HEK293 (cell line): ENCODE data around the gene ARID3A.
A peak's percentile ranks its signal among the peaks of the same experiment; 100 is the strongest.

Source experiments
- CTCF ChIA-PET: fragments of 350-600 bp; formaldehyde crosslinking; extraction: SDS; loops from one replicate; lab custom pipeline; 2021; ENCODE audit warnings: antibody characterized with exemption; lab: Yijun Ruan, JAX
- POLR2A ChIA-PET: fragments of 300-600 bp; formaldehyde crosslinking; extraction: SDS; loops from one replicate; lab custom pipeline; 2020; ENCODE audit warnings: antibody characterized with exemption, inconsistent platforms; lab: Yijun Ruan, JAX
- H3K27ac ChIP-seq: fragments of 200-500 bp; sonication (Bioruptor generic); 2 replicates; pipeline ENCODE4 v1.5.1; 2014; ENCODE audit warnings: low read depth, low read length, control low read depth, inconsistent platforms; ENCODE audit errors: extremely low read depth
- H3K36me3 ChIP-seq, 2 experiments: fragments of 200-500 bp in 1 of 2; sonication (Bioruptor generic) in 1 of 2; 1 replicate in 1 of 2; 2 replicates in 1 of 2; pipeline ENCODE4 v1.5.1; 2014 to 2017; ENCODE audit warnings: inconsistent platforms in 2 of 2, low read length in 2 of 2; ENCODE audit not compliant: control insufficient read depth in 2 of 2, insufficient read depth in 1 of 2
- H3K4me1 ChIP-seq: fragments of 200-500 bp; sonication (Bioruptor generic); 2 replicates; pipeline ENCODE4 v1.5.1; 2014; ENCODE audit warnings: mild to moderate bottlenecking, low read length, inconsistent platforms; ENCODE audit not compliant: control insufficient read depth, insufficient read depth
- H3K4me3 ChIP-seq: 2 replicates; pipeline ENCODE4 v1.5.1; 2011; ENCODE audit warnings: low read depth, mild to moderate bottlenecking, control low read depth, low read length, moderate library complexity
- H3K9me3 ChIP-seq: fragments of 200-500 bp; sonication (Bioruptor generic); 2 replicates; pipeline ENCODE4 v1.5.1; 2014; ENCODE audit warnings: low read depth, low read length, inconsistent platforms; ENCODE audit not compliant: control insufficient read depth, insufficient read depth
- GLIS2 ChIP-seq: fragments of 450-650 bp; formaldehyde crosslinking; IDR thresholded peaks from 2 replicates; pipeline ENCODE4 v1.5.1; 2016; ENCODE audit warnings: missing biosample characterization, missing genetic modification characterization
- KLF9 ChIP-seq: fragments of 450-650 bp; formaldehyde crosslinking; IDR thresholded peaks from 2 replicates; pipeline ENCODE4 v1.5.1; 2016; ENCODE audit warnings: missing biosample characterization, missing genetic modification characterization, low read depth
- ZBTB17 ChIP-seq: fragments of 450-650 bp; formaldehyde crosslinking; IDR thresholded peaks from 2 replicates; pipeline ENCODE4 v1.5.1; 2016; ENCODE audit warnings: missing biosample characterization, missing genetic modification characterization
- ZNF112 ChIP-seq: fragments of 450-650 bp; formaldehyde crosslinking; IDR thresholded peaks from 2 replicates; pipeline ENCODE4 v1.5.0; 2017; ENCODE audit warnings: missing biosample characterization, missing genetic modification characterization
- ZNF2 ChIP-seq: fragments of 450-650 bp; formaldehyde crosslinking; IDR thresholded peaks from 2 replicates; pipeline ENCODE4 v1.5.1; 2016; ENCODE audit warnings: missing biosample characterization, missing genetic modification characterization
- ZNF324 ChIP-seq: fragments of 450-650 bp; formaldehyde crosslinking; IDR thresholded peaks from 2 replicates; pipeline ENCODE4 v1.5.1; 2016; ENCODE audit warnings: missing biosample characterization, missing genetic modification characterization
- ZNF354C ChIP-seq: fragments of 450-650 bp; formaldehyde crosslinking; IDR thresholded peaks from 2 replicates; pipeline ENCODE4 v1.5.1; 2016; ENCODE audit warnings: missing biosample characterization, missing genetic modification characterization, low read depth, borderline replicate concordance
- ZNF366 ChIP-seq: fragments of 450-650 bp; formaldehyde crosslinking; conservative IDR thresholded peaks from 2 replicates; pipeline ENCODE4 v1.5.1; 2016; ENCODE audit warnings: missing biosample characterization, missing genetic modification characterization
- ZNF624 ChIP-seq: fragments of 450-650 bp; formaldehyde crosslinking; IDR thresholded peaks from 2 replicates; pipeline ENCODE4 v1.5.1; 2017; ENCODE audit warnings: missing biosample characterization, missing genetic modification characterization
- ZNF670 ChIP-seq: fragments of 450-650 bp; formaldehyde crosslinking; IDR thresholded peaks from 2 replicates; pipeline ENCODE4 v1.5.1; 2016; ENCODE audit warnings: missing biosample characterization, missing genetic modification characterization, low read depth
- ZNF76 ChIP-seq: fragments of 450-650 bp; formaldehyde crosslinking; IDR thresholded peaks from 2 replicates; pipeline ENCODE4; 2016; ENCODE audit warnings: low read depth, missing biosample characterization, missing genetic modification characterization, borderline replicate concordance
- TF ChIP-seq, protein P1 (sequence below): fragments of 450-650 bp; formaldehyde crosslinking; IDR thresholded peaks from 2 replicates; pipeline ENCODE4 v1.5.1; 2016; ENCODE audit warnings: missing biosample characterization, missing genetic modification characterization
- TF ChIP-seq, protein P2 (sequence below): fragments of 450-650 bp; formaldehyde crosslinking; IDR thresholded peaks from 2 replicates; pipeline ENCODE4 v1.5.1; 2016; ENCODE audit warnings: missing biosample characterization, missing genetic modification characterization
- TF ChIP-seq, protein P3 (sequence below): fragments of 450-650 bp; formaldehyde crosslinking; IDR thresholded peaks from 2 replicates; pipeline ENCODE4 v1.5.1; 2017; ENCODE audit warnings: missing biosample characterization, missing genetic modification characterization
- TF ChIP-seq, protein P4 (sequence below): fragments of 450-650 bp; IDR thresholded peaks from 2 replicates; pipeline ENCODE4 v1.5.1; 2018; ENCODE audit warnings: missing biosample characterization, missing genetic modification characterization
- TF ChIP-seq, protein P5 (sequence below): fragments of 450-650 bp; formaldehyde crosslinking; conservative IDR thresholded peaks from 2 replicates; pipeline ENCODE4 v1.5.1; 2016; ENCODE audit warnings: low read depth, missing biosample characterization, missing genetic modification characterization

ARID3A gene

DNA sequence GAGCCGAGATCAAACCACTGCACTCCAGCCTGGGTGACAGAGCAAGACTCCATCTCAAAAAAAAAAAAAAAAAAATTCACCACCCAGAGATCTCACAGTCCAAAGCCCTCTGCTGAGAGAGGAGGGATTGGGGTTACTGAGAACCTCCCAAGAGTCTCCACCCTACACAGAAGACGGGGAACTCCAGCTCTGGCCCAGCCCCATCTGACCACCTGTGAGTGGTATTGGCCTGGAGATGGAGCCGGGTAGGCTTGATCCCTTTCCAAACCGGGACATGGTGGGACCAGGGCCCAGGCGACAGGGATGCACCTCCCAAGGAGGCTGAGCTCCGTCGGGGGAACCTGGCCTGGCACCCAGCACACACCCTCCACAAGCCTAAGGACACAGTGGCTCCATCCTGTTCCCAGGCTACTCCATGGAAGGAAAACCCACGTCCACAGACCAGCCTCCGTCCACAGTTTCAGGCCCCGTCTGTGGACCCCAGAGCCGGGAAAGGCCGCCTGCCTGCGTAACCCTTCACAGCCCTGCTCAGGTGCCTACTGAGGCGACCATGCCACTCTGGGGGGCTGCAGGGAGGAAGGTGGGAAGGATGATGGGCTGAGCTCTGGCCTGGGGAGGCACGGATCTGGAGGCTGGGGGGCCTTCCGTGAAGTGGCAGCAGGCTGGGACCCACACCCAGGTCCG lies 93.2 kb downstream of the ARID3A start (continued):
- TF ChIP-seq, protein P1, sequence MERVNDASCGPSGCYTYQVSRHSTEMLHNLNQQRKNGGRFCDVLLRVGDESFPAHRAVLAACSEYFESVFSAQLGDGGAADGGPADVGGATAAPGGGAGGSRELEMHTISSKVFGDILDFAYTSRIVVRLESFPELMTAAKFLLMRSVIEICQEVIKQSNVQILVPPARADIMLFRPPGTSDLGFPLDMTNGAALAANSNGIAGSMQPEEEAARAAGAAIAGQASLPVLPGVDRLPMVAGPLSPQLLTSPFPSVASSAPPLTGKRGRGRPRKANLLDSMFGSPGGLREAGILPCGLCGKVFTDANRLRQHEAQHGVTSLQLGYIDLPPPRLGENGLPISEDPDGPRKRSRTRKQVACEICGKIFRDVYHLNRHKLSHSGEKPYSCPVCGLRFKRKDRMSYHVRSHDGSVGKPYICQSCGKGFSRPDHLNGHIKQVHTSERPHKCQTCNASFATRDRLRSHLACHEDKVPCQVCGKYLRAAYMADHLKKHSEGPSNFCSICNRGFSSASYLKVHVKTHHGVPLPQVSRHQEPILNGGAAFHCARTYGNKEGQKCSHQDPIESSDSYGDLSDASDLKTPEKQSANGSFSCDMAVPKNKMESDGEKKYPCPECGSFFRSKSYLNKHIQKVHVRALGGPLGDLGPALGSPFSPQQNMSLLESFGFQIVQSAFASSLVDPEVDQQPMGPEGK, result 0 out of 2 replicates have a peak, but pooled peaks have one; percentile 50
- TF ChIP-seq ZBTB17, result peak; percentile 71
- TF ChIP-seq GLIS2 (tag by site-specific recombination), result peak; percentile 56; the same call in 1 of the 2 replicates
- TF ChIP-seq, protein P2, sequence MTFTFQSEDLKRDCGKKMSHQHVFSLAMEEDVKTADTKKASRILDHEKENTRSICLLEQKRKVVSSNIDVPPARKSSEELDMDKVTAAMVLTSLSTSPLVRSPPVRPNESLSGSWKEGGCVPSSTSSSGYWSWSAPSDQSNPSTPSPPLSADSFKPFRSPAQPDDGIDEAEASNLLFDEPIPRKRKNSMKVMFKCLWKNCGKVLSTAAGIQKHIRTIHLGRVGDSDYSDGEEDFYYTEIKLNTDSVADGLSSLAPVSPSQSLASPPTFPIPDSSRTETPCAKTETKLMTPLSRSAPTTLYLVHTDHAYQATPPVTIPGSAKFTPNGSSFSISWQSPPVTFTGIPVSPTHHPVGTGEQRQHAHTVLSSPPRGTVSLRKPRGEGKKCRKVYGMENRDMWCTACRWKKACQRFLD (tag by site-specific recombination), result no peak
- no peak for TF ChIP-seq ZNF2 (tag by site-specific recombination)
- peak; percentile 42; the same call in 1 of the 2 replicates for TF ChIP-seq ZNF76 (tag by site-specific recombination)

DNA sequence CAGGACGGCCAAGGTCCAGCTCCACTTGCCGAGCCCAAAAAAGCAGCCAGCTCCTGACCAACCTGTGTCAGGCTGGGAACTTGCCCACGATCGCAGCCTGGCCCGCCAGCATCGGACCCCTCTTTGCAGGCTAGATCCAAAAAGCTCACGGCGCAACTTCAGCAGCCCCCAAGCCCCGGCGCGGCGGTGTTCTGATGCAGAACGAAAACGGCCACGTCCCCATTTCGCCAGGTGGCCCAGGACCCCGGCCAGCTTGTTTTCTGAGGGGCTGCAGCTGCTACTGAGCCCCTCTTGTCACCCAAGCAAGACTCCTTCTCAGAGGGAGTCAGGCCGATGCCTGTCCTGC lies 93.8 kb downstream of the ARID3A start:
- POLR2A ChIA-PET, result interaction anchor here (1.1 to 1.2 kb wide), 3 partner anchors 21 to 85 kb away, joined by 3 to 4 read pairs (median 3); partner anchors contain the start of gene ABCA7
- Histone ChIP-seq H3K9me3 (no peaks in the 10 kb centered on the region), H3K4me3 (peak overlapping the region; percentile 86), H3K36me3 (peaks cover 0 to 32% of the 10 kb centered on the region in 2 experiments; a peak in 1 of 3 replicates), H3K27ac (peak overlapping the region; percentile 80), H3K4me1 (peaks cover 7% of the 10 kb centered on the region)
- TF ChIP-seq, protein P3, sequence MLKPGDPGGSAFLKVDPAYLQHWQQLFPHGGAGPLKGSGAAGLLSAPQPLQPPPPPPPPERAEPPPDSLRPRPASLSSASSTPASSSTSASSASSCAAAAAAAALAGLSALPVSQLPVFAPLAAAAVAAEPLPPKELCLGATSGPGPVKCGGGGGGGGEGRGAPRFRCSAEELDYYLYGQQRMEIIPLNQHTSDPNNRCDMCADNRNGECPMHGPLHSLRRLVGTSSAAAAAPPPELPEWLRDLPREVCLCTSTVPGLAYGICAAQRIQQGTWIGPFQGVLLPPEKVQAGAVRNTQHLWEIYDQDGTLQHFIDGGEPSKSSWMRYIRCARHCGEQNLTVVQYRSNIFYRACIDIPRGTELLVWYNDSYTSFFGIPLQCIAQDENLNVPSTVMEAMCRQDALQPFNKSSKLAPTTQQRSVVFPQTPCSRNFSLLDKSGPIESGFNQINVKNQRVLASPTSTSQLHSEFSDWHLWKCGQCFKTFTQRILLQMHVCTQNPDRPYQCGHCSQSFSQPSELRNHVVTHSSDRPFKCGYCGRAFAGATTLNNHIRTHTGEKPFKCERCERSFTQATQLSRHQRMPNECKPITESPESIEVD (tag by site-specific recombination), result no peak
- TF ChIP-seq ZNF112 (tag by site-specific recombination) (no peak), ZNF624 (tag by site-specific recombination) (no peak), ZNF366 (tag by site-specific recombination) (no peak)
- TF ChIP-seq, protein P4, sequence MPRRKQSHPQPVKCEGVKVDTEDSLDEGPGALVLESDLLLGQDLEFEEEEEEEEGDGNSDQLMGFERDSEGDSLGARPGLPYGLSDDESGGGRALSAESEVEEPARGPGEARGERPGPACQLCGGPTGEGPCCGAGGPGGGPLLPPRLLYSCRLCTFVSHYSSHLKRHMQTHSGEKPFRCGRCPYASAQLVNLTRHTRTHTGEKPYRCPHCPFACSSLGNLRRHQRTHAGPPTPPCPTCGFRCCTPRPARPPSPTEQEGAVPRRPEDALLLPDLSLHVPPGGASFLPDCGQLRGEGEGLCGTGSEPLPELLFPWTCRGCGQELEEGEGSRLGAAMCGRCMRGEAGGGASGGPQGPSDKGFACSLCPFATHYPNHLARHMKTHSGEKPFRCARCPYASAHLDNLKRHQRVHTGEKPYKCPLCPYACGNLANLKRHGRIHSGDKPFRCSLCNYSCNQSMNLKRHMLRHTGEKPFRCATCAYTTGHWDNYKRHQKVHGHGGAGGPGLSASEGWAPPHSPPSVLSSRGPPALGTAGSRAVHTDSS (tag by site-specific recombination), result no peak
- CTCF ChIA-PET, result interaction anchor here (0.6 to 1.0 kb wide), 4 partner anchors 82 to 351 kb away, joined by 3 to 5 read pairs (median 4); no protein-coding TSS in a partner anchor

DNA sequence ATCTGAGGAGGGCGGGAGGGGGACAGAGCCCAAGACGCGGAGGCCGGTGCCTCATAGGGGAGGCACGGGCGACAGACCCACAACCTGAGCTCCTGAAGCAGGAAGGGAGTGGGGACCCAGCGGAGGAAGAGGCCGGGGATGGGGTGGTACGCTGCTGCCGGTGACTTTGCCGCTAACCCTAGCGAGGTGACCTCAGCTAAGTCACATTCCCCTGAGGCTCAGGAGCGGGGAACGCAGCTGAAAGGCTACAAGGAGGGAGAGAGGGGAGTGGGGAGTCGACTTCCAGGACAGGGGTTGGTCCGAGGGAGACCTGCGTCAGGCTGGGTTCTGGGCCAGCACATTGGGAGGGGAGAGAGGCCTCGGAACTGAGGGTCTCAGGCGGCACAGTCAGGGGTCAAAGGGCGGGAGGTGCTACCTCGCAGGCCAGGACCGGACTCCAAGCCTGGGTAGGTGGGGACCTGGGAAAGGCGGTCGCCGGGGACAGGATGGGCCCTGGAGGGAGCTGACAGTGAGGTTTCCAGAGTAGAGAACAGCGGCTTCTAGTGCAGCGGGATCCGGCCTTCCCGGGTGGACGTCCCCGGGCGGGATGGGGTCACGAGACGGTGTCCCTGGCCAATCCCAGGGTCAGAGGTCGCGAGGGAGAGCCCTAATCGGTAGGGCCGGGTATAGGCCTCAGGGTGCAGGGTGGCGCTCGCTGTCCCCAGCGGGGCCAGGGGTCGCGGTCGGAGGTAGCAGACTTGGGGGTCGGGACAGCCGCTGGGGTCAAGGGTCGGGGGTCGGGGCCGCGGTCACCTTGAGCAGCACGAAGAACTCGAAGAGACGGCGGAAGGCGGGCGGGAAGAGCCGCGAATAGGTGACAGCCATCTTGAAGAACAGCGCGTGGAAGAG lies 94.4 kb downstream of the ARID3A start:
- Histone ChIP-seq H3K4me3 (peak overlapping the region; percentile 86), H3K9me3 (no peaks in the 10 kb centered on the region), H3K4me1 (peaks cover 7% of the 10 kb centered on the region), H3K27ac (peak overlapping the region; percentile 80), H3K36me3 (peaks cover 0 to 26% of the 10 kb centered on the region in 2 experiments; a peak in 1 of 3 replicates)
- ChIA-PET POLR2A (interaction anchor here (1.1 to 1.2 kb wide), 2 partner anchors 20 to 21 kb away, joined by 3 read pairs; partner anchors contain the start of gene ABCA7), CTCF (interaction anchor here (0.6 to 1.0 kb wide), 4 partner anchors 81 to 352 kb away, joined by 3 to 5 read pairs (median 4); no protein-coding TSS in a partner anchor)
- TF ChIP-seq KLF9, result peak; percentile 38; the same call in 1 of the 2 replicates
- TF ChIP-seq ZNF324 (tag by site-specific recombination), result 0 out of 2 replicates have a peak, but pooled peaks have one; percentile 11
- TF ChIP-seq, protein P5, sequence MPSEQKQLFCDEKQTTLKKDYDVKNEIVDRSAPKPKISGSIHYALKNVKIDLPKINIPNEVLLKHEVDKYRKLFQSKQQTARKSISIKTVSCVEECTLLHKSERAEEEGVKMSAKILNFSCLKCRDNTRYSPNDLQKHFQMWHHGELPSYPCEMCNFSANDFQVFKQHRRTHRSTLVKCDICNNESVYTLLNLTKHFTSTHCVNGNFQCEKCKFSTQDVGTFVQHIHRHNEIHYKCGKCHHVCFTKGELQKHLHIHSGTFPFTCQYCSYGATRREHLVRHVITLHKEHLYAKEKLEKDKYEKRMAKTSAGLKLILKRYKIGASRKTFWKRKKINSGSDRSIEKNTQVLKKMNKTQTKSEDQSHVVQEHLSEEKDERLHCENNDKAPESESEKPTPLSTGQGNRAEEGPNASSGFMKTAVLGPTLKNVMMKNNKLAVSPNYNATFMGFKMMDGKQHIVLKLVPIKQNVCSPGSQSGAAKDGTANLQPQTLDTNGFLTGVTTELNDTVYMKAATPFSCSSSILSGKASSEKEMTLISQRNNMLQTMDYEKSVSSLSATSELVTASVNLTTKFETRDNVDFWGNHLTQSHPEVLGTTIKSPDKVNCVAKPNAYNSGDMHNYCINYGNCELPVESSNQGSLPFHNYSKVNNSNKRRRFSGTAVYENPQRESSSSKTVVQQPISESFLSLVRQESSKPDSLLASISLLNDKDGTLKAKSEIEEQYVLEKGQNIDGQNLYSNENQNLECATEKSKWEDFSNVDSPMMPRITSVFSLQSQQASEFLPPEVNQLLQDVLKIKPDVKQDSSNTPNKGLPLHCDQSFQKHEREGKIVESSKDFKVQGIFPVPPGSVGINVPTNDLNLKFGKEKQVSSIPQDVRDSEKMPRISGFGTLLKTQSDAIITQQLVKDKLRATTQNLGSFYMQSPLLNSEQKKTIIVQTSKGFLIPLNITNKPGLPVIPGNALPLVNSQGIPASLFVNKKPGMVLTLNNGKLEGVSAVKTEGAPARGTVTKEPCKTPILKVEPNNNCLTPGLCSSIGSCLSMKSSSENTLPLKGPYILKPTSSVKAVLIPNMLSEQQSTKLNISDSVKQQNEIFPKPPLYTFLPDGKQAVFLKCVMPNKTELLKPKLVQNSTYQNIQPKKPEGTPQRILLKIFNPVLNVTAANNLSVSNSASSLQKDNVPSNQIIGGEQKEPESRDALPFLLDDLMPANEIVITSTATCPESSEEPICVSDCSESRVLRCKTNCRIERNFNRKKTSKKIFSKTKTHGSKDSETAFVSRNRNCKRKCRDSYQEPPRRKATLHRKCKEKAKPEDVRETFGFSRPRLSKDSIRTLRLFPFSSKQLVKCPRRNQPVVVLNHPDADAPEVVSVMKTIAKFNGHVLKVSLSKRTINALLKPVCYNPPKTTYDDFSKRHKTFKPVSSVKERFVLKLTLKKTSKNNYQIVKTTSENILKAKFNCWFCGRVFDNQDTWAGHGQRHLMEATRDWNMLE (tag by site-specific recombination), result no peak
- no peak for TF ChIP-seq ZNF670 (tag by site-specific recombination)
- TF ChIP-seq ZNF354C (tag by site-specific recombination), result no peak
